GM21360 (cell line): ENCODE data around the gene C11orf91.

ENCODE experiments used
- ATAC-seq: cut with Tn5 transposase; IDR thresholded peaks from one replicate; pipeline ENCODE4 v1.9.1; 2021; ENCODE audit warnings: mild to moderate bottlenecking, moderate library complexity; ENCODE audit not compliant: unreplicated experiment

The C11orf91 gene

DNA sequence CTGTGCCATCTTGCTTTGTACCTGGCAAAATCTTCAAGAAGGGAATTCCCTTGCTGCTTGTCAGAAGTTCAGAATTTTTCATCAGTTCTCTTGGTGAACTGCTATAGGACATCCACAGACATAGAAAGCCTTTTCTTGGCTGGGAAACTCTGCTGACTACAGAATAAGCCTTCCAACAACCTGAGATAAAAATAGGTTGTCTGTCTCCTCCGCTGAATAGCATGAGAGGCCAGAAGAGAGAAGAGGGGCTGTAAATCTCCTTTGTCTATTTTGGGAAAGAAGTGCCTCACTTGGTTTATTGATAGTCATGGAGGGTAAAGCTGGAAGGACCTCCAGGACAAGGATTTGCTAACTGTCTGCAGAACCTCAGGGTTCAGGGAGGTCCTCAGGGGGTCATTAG is 48.2 kb downstream of the C11orf91 start:
- no peak for ATAC-seq

DNA sequence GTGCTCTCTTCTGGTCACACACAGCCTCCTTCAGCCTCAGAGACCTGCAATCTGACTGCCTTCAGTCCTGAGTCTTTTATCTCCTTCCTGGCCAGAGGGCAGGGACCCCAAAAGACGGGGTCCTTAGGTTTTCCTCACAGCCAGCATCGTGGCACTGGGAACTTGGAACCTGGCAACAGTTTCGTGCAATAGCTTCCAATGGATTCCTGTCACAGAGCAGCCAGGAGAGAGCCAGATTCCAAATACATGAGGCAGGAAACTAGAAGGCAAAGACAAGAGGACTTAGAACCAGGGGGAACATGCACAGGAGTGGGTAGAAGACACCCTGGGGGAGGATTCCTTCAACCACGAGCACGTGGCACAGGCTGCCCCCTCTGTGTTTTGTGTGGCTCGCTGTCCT is 48.6 kb downstream of the C11orf91 start:
- ATAC-seq, result no peak

DNA sequence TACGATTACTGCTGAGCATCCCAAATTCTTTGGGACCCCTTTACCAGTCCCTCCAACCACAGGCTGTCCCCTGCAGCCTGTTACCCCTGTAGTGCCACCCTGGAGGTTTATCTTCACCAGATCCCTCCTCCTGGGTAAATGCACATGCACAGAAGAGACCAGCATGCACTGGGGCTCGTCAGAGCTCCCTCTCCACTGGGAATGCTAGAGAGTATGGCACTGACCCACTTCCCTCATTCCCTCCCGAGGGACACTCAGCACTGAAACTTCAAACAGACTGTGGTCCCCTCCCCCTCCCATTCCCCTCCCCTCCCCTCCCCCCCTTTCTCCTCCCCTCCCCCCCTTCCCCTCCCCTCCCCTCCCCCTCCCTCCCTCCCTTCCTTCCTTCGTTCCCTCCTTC is 49.1 kb downstream of the C11orf91 start:
- ATAC-seq, result no peak

DNA sequence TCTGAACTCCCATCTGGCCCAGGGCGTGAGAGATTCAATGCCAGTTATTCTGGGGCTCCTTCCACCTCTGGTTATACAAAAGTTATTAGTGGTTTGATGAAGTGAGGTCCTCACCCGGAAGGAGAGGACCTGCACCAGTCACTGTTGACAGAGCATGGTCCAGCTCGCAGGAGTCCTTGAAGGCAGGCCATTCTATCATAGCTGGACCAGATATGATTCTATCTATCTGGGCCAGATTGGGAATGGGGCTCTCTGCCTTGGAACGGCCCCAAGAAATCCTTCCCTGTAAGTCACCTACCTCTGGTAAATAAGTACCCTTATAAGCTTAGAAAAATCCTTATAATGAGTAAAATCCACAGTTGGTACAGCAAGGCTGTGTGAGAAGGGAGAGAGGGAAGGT is 50.7 kb downstream of the C11orf91 start:
- ATAC-seq, result no peak
